Astrocyte (in vitro differentiated cells and primary cell): ENCODE data around the gene CCT8.

ENCODE experiments used
- EZH2 ChIP-seq: IDR thresholded peaks from 2 replicates; pipeline ENCODE4 v1.6.1; 2012; ENCODE audit warnings: mild to moderate bottlenecking, low read length, inconsistent platforms; ENCODE audit not compliant: insufficient read depth
- TF ChIP-seq, protein P1 (sequence below): IDR thresholded peaks from 2 replicates; pipeline ENCODE4 v1.5.1; 2011; ENCODE audit warnings: low read depth, mild to moderate bottlenecking, inconsistent platforms, low read length, moderate library complexity; ENCODE audit not compliant: insufficient read depth

DNA sequence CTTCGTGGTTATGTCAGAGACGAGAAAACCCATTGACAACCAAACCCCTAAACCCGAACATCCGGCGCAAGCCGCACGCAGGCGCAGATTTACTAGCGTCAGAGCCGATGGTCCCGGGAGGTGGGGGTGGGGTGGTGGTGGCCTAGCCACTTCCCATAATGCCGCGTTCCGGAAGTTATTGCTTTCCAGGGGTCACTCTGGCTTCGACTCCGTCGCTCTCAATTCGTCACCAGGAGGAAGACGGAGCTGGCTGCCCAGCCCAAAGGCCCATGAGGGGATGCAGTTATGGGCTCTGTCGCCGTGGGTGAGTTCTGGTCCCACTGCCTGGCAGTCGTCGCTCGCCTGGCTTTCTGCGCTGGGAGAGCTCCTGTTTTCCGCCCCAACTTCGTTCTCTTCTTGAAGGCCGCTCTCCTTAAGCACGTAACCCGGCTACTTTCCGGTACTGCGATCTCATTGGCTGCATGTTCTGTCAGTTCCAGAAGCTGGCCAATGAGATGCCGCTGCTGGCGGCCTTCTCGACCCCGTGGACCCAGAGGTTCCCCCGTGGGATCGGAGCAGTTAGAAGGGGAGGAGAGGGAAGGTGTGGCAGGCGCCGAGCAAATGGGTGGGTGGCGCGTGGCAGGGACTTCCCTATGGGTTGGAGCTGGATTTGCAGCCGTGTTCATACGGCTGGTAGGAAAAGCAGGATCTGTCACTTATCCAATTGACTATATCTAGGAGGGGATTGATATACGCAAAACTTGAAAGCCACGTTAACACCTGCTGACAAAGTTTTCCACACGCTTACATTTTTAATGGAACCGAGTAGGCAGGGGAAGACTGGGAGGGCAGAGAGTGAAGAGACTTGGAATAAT, 48.7 kb downstream of the CCT8 start, which contains the start of gene USP16:
- TF ChIP-seq, protein P1, sequence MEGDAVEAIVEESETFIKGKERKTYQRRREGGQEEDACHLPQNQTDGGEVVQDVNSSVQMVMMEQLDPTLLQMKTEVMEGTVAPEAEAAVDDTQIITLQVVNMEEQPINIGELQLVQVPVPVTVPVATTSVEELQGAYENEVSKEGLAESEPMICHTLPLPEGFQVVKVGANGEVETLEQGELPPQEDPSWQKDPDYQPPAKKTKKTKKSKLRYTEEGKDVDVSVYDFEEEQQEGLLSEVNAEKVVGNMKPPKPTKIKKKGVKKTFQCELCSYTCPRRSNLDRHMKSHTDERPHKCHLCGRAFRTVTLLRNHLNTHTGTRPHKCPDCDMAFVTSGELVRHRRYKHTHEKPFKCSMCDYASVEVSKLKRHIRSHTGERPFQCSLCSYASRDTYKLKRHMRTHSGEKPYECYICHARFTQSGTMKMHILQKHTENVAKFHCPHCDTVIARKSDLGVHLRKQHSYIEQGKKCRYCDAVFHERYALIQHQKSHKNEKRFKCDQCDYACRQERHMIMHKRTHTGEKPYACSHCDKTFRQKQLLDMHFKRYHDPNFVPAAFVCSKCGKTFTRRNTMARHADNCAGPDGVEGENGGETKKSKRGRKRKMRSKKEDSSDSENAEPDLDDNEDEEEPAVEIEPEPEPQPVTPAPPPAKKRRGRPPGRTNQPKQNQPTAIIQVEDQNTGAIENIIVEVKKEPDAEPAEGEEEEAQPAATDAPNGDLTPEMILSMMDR: no peak
- TF ChIP-seq EZH2: no peak
